HFF-Myc (cell line): Measurements from ENCODE around the gene ARRDC4.

Experiments used
- DNase-seq: peaks from one replicate; pipeline ENCODE4 v3.0.0-alpha.2; 2011; ENCODE audit warnings: low read depth; ENCODE audit errors: extremely low read depth
- H3K4me3 ChIP-seq: replicated peaks from 2 replicates; pipeline ENCODE4 v1.5.1; 2011; ENCODE audit warnings: low read depth, mild to moderate bottlenecking, control low read depth, low read length
- TF ChIP-seq, protein P1 (sequence below): IDR thresholded peaks from 2 replicates; pipeline ENCODE4 v1.5.1; 2012; ENCODE audit warnings: mild to moderate bottlenecking, low read depth, low read length, control low read depth; ENCODE audit errors: missing control alignments

ARRDC4 gene

DNA sequence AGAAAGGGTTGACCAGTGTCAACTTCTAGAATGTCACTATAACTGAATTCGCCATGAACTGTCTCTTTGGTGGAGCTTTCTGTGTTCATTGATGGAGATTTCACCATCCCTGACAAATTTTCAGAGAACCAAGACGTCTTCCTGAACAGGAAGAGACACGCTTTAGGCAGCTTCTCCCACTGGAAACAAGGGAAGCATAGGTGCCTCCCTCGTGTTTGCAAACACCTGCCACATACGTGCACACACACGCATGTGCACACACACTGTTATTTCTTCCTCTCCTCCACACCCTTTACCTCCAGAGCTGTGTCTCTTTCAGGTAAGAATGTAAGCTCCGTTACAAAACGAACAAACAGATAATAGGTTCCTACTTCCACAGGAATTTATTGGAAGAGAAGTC, 15.6 kb downstream of the ARRDC4 start:
- DNase-seq: no peak
- H3K4me3 ChIP-seq: no peak overlapping the region
- TF ChIP-seq, protein P1, sequence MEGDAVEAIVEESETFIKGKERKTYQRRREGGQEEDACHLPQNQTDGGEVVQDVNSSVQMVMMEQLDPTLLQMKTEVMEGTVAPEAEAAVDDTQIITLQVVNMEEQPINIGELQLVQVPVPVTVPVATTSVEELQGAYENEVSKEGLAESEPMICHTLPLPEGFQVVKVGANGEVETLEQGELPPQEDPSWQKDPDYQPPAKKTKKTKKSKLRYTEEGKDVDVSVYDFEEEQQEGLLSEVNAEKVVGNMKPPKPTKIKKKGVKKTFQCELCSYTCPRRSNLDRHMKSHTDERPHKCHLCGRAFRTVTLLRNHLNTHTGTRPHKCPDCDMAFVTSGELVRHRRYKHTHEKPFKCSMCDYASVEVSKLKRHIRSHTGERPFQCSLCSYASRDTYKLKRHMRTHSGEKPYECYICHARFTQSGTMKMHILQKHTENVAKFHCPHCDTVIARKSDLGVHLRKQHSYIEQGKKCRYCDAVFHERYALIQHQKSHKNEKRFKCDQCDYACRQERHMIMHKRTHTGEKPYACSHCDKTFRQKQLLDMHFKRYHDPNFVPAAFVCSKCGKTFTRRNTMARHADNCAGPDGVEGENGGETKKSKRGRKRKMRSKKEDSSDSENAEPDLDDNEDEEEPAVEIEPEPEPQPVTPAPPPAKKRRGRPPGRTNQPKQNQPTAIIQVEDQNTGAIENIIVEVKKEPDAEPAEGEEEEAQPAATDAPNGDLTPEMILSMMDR: no peak

DNA sequence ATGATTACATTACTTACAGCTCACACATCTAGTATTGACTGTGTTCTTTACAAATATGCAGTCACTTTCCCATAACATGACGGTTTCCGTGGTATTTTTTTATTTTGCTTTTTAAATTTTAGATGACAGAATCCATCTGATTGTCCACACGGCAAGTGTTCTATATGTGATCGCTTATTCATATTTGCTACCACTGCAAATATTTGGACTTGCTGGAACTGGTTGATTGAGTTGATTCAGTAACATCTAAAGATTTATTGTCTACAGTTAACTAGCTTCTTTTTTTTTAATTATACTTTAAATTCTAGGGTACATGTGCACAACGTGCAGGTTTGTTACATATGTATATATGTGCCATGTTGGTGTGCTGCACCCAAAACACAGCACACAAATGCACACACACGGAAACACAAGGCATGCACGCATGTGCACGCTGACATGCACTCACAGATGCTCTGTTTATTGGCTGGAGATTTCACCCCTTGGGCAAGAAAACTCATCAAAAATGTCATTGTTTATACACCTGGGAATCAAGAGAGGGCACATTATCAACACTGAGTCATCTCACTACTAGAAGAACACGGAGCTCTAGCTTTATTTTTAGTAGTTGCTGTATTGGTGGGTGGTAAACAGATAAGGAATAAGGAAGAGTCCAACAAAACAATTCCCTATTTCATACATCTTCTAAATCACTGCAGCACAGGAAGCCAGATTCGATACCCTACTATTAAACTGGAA, 16.4 kb downstream of the ARRDC4 start:
- TF ChIP-seq, protein P1: no peak
- H3K4me3 ChIP-seq: no peak overlapping the region
- no peak for DNase-seq

DNA sequence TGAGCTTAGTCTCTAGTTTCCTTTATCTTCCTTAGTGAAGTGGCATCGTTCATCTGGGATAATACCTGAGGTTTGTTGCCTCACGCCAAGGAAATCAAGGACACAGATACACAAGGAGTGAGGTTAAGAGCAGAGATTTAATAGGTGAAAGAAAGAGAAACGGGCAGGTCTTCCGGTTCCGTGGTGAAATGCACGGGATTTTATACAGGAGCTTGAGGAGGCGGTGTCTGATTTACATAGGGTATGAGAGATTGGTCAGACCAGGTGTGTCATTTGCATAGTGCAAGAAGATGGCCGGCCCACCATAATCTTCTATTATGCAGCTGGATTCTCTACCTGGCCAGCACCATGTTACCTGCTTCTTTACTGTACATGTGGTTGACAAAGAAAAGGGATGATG, 17.2 kb downstream of the ARRDC4 start:
- no peak overlapping the region for H3K4me3 ChIP-seq
- TF ChIP-seq, protein P1: no peak
- no peak for DNase-seq

DNA sequence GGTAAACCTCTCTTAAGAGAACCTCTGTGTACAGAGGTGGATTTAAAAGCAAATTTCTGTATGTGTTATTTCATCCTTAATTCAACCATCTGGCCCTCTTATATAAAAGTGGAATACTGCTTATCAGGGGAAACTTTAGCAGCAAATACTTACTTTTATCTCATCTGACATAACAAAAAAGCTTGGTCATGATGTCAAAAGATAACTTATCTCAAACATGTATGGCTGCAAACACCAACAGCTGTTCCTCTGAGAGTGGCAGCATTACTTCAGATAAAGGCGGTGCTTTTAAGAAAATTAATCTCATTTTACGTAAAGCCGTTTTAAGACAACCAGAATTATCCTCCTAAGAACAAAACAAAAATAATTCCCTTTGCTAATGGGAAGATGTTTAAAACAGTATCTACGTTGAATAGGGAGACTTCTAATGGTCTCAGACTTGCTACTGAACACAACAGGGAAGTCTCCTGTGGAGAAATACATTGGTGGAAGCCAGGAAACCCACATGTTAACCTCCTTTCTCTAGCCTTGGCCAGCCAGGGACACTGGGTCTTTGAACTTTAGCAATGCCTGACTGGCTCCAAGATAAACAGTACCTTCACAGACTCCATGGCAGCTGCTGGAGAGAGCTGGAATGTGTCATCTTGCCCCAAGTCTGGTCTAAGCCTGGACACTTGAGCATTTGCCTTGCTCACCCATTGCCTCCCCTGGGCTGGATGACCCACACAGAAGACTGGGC, 18.1 kb downstream of the ARRDC4 start:
- no peak for DNase-seq
- H3K4me3 ChIP-seq: no peak overlapping the region
- TF ChIP-seq, protein P1: no peak

DNA sequence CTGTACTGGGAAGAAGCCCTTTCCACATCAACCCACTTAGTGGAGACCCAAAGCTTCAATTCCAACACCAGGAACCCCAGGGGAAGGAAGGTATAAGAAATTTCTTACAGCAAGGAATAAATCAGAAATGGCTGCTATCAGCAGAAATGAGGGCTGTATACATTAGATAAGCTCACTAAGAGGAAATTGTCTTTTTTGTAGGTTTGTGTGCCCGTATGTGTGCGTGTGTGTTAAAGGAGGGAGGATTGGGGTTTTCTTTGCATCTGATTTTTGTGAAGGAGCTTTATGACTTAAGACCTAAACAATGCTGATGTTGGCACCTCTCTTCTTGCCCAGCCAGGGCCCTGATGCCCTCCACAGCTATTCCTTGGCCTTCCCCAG, 18.6 kb downstream of the ARRDC4 start:
- no peak for DNase-seq
- H3K4me3 ChIP-seq: no peak overlapping the region
- TF ChIP-seq, protein P1: no peak

DNA sequence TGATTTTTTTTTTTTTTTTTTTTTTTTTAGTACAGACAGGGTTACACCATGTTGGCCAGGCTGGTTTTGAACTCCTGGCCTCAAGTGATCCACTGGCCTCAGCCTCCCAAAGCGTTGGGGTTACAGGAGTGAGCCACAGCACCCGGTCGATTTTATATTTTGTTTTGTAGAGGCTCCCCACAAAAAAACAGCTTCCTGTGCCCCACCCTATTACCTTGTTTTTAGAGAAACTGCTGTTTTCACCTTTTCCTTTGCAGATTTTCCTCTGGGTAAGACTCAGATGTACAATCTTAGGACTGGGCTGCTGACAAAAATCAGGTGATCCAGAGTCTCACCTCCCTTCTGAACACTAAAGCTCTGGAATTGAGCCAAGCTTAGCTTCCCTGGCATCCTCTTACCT, 20.6 kb downstream of the ARRDC4 start:
- DNase-seq: no peak
- TF ChIP-seq, protein P1: no peak
- H3K4me3 ChIP-seq: no peak overlapping the region
